Suprapubic skin (tissue), 3 donors: Measurements from ENCODE around the gene ENPEP.

ENCODE experiments used
- CTCF ChIP-seq, 2 donors: fragments of 200-600 bp in 1 of 2; fragments of 450-650 bp in 1 of 2; sonication (generic) in 1 of 2; IDR thresholded peaks; one replicate each; pipeline ENCODE4 v1.5.1; 2016 to 2019; ENCODE audit warnings: antibody characterized with exemption in 2 of 2, mild to moderate bottlenecking in 1 of 2, moderate library complexity in 1 of 2
- POLR2AphosphoS5 ChIP-seq, 3 donors: sonication (generic); formaldehyde crosslinking; IDR thresholded peaks; one replicate each; pipeline ENCODE4 v1.6.1; 2017; ENCODE audit warnings: antibody characterized with exemption in 3 of 3

DNA sequence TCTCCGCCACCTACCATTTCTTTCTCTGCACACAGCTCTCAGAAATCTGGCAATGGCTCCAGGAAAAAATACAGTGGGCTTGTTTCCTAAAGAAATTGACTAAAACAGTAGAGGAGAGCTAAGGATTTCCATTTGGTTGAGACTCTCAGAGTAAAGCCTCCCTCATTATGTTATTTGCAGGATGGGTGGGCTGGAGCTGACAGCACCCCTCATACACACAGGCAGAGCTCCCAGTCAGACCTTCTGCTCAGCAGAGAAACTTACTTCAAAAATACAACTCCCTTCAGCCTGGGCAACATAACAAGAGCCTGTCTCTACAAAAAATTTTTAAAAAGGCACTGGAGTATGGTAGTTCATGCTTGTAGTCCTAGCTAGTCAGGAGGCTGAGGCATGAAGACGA is 44.9 kb downstream of the ENPEP start:
- TF ChIP-seq CTCF (IDR thresholded peaks at IDR 0.05) (no peak), POLR2AphosphoS5 (IDR thresholded peaks at IDR 0.05) (no peak)
